Endothelial cell (in vitro differentiated cells): ENCODE data around the gene HERC5. TPM values are rescaled to one million over a fixed set of nuclear protein-coding genes. Genes with fewer than 3 reads are reported as not detected.

Experiments used
- DNase-seq: peaks from one replicate; pipeline ENCODE4 v3.0.0; 2021; ENCODE audit warnings: low spot score
- H3K27ac Mint-ChIP-seq: one replicate; pipeline ENCODE4 v1.8.0; 2021; ENCODE audit warnings: mixed read lengths, inconsistent platforms; ENCODE audit not compliant: unreplicated experiment
- H3K27me3 Mint-ChIP-seq: one replicate; pipeline ENCODE4 v1.8.0; 2021; ENCODE audit warnings: mild to moderate bottlenecking, moderate library complexity, mixed read lengths, inconsistent platforms; ENCODE audit not compliant: unreplicated experiment
- H3K36me3 Mint-ChIP-seq: one replicate; pipeline ENCODE4 v1.8.0; 2021; ENCODE audit warnings: mild to moderate bottlenecking, low read depth, mixed read lengths, inconsistent platforms; ENCODE audit not compliant: unreplicated experiment
- H3K4me1 Mint-ChIP-seq: one replicate; pipeline ENCODE4 v1.8.0; 2021; ENCODE audit warnings: mild to moderate bottlenecking, mixed read lengths, inconsistent platforms; ENCODE audit not compliant: unreplicated experiment
- H3K4me3 Mint-ChIP-seq: one replicate; pipeline ENCODE4 v1.8.0; 2021; ENCODE audit warnings: mild to moderate bottlenecking, mixed read lengths, inconsistent platforms; ENCODE audit not compliant: unreplicated experiment
- H3K9me3 Mint-ChIP-seq: one replicate; pipeline ENCODE4 v1.8.0; 2021; ENCODE audit warnings: mixed read lengths, inconsistent platforms; ENCODE audit not compliant: unreplicated experiment
- total RNA-seq: library from RNA; stranded (reverse); fragmentation: NEBNext Ultra II Directional; extraction: Animal tissue kit (Norgen Biotek cat#: 25700); gene quantifications from one replicate; pipeline ENCODE4 v1.2.1, GENCODE V29; 2021; ENCODE audit not compliant: unreplicated experiment
- TF ChIP-seq, protein P1 (sequence below): fragments of 200-600 bp; sonication (generic); IDR thresholded peaks from one replicate; pipeline ENCODE4 v1.5.0; 2021; ENCODE audit warnings: antibody characterized with exemption; ENCODE audit not compliant: unreplicated experiment

The HERC5 gene
- total RNA-seq, 1 donor from 2014 or later, result 9.1 TPM

GRCh38 chr4:88451205-88451604 lies 5.7 kb upstream of the HERC5 start:
- Mint-ChIP-seq H3K4me1 (peaks cover 2% of the 10 kb centered on the region), H3K4me3 (no peak overlapping the region), H3K27ac (no peak overlapping the region), H3K36me3 (peaks cover 4% of the 10 kb centered on the region), H3K9me3 (no peaks in the 10 kb centered on the region), H3K27me3 (peaks cover 2% of the 10 kb centered on the region)
- no peak for DNase-seq
- TF ChIP-seq, protein P1, sequence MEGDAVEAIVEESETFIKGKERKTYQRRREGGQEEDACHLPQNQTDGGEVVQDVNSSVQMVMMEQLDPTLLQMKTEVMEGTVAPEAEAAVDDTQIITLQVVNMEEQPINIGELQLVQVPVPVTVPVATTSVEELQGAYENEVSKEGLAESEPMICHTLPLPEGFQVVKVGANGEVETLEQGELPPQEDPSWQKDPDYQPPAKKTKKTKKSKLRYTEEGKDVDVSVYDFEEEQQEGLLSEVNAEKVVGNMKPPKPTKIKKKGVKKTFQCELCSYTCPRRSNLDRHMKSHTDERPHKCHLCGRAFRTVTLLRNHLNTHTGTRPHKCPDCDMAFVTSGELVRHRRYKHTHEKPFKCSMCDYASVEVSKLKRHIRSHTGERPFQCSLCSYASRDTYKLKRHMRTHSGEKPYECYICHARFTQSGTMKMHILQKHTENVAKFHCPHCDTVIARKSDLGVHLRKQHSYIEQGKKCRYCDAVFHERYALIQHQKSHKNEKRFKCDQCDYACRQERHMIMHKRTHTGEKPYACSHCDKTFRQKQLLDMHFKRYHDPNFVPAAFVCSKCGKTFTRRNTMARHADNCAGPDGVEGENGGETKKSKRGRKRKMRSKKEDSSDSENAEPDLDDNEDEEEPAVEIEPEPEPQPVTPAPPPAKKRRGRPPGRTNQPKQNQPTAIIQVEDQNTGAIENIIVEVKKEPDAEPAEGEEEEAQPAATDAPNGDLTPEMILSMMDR, result no peak

GRCh38 chr4:88452912-88453311 lies 4.0 kb upstream of the HERC5 start:
- Mint-ChIP-seq H3K4me3 (no peak overlapping the region), H3K27me3 (peaks cover 4% of the 10 kb centered on the region), H3K4me1 (peaks cover 6% of the 10 kb centered on the region), H3K36me3 (peaks cover 6% of the 10 kb centered on the region), H3K27ac (no peak overlapping the region), H3K9me3 (no peaks in the 10 kb centered on the region)
- TF ChIP-seq, protein P1, result no peak
- DNase-seq, result no peak

GRCh38 chr4:88457307-88458103 lies 586 bp downstream of the HERC5 start:
- H3K27ac Mint-ChIP-seq, result peak overlapping the region; percentile 32

GRCh38 chr4:88458104-88458740 lies 1.3 kb downstream of the HERC5 start:
- Mint-ChIP-seq H3K36me3 (peaks cover 11% of the 10 kb centered on the region), H3K27me3 (peaks cover 6% of the 10 kb centered on the region), H3K4me1 (peaks cover 8% of the 10 kb centered on the region), H3K27ac (peak overlapping the region; percentile 32), H3K4me3 (peak overlapping the region; percentile 88), H3K9me3 (no peaks in the 10 kb centered on the region)
- no peak for DNase-seq
- TF ChIP-seq, protein P1, result no peak

More at GRCh38 chr4:88457307-88458103, 586 bp downstream of the HERC5 start:
- DNase-seq, result peak; percentile 52
- Mint-ChIP-seq H3K4me3 (peak overlapping the region; percentile 88), H3K4me1 (peaks cover 8% of the 10 kb centered on the region), H3K36me3 (peaks cover 11% of the 10 kb centered on the region), H3K27me3 (peaks cover 6% of the 10 kb centered on the region), H3K9me3 (no peaks in the 10 kb centered on the region)
- TF ChIP-seq, protein P1, result no peak
